Measurements from ENCODE around the gene LTBP1.
"Not testable (repeated sequence)": the region's sequence is repeated elsewhere in the genome, so short reads cannot be mapped to it uniquely, and the experiment has no call there.

Gene LTBP1

DNA sequence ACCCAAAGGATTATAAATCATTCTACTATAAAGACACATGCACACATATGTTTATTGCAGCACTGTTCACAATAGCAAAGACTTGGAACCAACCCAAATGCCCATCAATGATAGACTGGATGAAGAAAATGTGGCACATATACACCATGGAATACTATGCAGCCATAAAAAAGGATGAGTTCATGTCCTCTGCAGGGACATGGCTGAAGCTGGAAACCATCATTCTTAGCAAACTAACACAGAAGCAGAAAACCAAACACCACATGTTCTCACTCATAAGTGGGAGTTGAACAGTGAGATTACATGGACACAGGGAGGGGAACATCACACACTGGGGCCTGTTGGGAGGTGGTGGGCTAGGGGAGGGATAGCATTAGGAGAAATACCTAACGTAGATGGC is 288.8 kb downstream of the LTBP1 start:
- DNase-seq, result not testable (repeated sequence)

DNA sequence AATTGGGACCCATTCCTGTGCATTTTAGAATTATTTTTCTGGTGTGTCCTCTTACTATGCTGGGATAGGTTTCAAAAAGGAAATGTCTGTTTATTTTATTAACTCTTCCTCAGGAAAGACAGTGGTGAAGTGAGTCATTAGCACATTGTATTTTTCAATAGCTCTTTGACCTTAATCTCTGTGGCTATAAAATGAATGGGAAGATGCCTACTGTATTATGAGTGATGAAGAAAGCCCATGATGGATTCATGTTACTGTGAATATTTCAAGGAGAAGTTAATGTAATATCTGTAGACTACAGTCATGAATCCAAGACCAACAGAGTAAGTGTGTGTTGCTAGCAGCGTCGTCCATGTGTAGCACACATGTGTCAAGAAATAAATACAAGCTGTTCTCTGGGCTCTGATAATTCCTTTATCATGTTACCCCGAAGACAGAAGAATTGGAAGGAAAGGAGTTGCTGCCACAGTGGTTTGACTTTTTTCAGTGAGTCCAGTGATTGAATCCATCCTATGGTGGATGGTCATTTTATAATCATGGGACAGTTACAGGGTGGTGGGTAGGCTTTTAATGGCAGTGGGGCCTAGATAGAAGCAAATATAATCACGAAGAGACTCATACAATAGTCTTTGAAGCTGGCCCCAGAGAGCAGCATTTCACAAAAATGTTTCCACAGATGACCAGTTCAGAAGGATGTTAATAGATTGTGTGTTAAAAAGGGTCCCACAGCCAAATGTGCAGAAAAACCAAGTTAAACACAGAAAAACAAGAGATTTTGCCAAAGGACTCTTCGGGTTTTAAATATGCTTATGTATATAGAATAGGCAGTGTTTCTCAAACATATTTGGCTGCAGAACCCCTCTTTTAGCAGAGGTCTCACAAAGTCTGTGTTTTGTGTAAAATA is 290.0 kb downstream of the LTBP1 start:
- no peak for DNase-seq

DNA sequence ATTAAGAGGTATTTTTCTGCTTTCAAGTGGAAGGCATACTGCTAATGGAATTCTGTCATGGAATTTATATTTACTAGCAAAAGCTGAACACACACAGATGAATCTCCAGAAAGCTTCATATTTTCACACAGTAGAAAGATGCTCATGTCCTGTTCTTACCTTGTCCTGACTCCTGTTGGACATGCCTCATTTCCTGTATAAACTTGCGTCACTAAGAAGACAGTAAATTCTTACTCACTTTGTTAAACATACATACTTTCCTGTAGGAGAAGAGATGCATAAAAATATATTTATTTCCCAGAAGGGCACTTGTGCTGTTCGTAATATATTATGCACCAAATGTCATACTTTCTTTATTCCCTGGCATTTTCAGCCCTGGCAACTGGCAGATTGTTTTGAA is 291.4 kb downstream of the LTBP1 start:
- DNase-seq, result no peak

DNA sequence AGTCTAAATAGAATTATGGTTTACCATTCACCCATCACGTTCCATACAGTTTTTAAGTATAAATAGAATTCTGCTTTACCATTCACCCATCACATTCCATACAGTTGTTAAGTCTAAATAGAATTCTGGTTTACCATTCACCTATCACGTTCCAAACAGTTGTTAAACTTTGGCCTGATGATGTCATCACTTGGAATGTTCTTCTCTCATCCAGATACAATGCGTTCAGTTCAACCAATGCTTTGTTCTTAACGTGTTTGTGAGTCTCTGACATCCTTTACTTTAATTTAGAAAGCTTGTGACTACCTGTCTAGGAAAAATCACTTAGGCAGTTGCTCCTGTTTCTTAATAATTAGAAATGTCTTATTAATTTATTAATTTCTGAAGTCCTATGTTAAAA is 293.4 kb downstream of the LTBP1 start:
- no peak for DNase-seq

DNA sequence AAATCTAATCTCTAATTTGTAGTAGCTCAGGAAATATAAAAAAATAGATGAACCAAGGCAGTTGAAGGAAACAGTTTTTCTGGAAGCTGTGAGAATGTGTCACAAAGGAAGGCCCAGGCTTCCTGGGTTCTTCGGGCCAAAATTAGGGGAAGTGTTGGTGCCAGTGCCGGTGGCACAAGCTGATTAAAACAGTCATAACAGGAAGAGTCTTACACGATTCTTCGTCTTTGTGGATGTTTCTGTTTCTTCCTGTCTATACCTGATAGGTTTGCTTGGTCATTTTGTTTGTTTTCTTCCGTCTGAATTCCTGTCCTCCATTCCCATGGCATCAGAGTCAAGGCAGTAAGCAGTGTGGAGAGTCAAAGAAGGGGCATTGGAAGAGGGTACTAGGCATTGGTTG is 294.3 kb downstream of the LTBP1 start:
- DNase-seq, result no peak

DNA sequence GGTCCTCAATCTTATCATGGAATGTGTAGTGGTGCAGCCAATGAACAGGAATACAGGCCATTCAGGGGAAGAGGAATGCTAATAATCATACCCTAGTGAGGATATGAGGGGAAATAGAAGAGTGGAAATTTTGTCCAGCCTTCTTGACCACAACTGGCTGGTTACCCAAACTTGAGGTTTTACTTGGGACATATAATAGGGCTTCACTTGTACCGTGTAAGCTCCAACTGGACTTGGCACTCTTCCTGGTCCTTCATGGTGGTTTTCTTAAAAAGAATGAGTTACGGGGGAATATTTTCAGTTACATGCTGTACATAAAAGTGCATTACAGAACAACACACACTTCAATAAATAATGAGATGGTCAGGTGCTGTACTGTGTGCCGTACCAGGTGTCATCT is 294.8 kb downstream of the LTBP1 start:
- no peak for DNase-seq

DNA sequence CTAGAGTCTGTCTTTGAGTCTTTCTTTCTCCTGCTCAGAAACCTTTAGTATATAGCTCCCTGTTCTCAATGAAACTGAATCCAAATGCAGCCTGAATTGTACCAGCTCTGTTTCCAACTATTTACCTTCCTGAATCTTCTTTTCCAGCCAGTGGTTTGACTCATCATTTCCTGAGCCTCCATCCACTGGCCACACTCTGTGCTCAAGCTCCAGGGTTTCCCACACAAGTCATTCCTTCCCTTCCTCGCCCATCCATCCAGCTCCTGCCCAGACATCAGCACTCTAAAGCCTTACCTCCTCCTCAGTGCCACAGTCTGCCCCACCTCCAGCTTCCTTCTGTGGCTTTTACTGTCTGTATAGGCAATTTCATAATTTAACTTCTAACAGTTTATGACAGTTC is 296.1 kb downstream of the LTBP1 start:
- no peak for DNase-seq

DNA sequence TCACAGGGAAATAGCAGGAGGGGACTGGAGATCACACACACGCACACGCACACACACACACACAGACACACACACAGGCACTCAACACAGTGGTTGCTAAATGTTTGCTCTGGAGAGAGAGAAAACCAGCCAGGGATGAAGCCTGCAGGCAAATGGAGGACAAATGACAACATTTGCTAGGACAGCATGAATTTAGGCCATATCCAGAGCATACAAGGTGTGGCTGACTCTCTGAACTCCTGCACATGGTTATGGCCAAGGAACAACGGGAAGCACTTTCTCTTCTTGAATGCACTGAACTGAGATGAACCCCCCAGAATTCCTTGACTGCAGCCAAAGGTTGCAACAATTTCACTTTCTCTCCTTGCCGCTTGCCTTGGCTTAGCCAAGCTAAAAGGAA is 299.7 kb downstream of the LTBP1 start:
- no peak for DNase-seq

DNA sequence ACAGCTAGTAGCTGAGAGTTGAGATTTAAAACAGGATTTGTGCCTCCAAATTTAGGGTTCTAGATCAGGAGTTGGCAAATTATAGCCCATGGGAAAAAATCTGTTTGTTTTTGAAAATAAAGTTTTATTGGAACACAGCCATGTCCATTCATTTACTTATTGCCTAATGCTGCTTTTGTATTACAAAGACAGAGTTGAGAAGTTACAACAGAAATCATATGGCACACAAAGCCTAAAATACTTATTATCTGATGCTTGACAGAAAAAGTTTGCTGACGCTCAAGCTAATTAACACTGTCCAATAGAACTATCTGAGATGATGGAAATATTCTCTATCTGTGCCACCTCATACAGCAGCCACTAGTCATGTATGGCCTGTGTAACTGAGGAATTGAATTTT is 300.6 kb downstream of the LTBP1 start:
- DNase-seq, result no peak

DNA sequence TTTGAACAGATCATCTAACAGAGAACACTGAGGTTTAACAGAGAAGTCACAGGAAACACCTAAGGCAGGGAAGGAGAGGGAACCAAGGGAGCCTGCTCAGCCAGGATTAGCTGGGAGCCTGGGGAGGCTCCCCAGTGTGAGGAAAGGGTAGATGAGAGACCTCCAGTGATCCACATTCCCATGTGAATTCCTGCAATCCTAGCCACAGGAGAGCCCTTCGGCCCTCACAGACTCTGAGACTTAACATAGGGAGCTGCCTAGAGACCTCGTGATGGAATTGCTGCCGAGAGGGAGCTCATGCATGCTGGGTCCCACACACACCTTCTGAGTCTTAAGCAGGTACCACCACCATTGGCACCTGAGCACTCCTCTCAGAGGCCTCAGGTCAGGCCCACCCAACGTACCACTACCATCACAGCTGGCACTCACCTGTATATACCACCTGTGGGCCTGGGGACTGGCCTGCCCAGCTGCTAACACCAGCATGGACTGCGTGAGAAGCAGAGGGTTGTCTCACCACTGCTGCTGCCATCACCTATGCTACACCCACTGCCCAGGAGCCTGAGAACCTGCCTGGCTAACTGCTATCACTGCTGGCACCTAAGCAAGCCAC is 303.8 kb downstream of the LTBP1 start:
- no peak for DNase-seq

DNA sequence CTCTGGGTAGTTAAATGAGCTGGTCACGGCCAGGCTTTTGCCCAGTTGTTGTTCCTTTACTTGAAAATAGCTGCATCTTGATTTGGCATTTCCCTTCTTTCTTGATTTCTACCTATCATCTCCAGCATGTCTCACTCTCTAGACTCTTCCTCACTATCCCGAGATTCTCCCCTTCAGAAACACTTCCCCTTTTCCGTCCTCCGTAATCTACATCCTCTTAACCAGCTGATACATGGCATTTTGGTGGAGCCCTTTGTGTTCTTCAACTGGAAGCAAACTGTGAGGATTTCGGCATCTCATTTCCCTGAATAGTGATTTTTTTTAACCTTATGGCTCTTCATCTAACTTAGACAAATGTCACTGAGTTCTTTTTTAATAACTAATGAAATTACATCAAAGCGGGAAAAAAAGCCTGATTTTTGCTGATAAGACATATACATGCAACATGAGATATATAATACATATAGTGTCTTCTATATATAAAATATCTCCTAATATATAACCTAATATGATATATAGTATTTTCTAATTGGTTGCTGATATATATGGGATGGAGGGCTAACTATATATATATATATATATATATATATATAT is 309.5 kb downstream of the LTBP1 start:
- DNase-seq, result no peak

DNA sequence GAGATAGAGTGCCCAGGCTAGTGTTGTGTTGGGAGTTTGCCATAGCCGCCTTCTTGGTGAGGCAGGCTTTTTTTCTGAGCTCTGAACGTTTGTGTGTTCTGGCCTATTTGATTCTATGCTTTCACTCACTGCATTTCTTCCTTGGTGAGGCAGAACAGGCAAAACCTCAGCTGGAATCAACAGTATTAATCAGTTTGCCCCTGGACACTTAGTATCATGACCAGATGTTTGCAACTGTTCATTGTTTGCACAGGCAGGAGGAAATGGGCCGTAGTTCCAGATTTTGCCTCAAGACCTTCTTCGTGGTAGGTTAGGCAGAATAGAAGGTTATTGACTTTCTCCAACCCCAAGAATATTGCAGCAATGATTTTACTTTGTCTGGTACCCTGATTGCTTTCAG is 311.6 kb downstream of the LTBP1 start:
- DNase-seq, result no peak

DNA sequence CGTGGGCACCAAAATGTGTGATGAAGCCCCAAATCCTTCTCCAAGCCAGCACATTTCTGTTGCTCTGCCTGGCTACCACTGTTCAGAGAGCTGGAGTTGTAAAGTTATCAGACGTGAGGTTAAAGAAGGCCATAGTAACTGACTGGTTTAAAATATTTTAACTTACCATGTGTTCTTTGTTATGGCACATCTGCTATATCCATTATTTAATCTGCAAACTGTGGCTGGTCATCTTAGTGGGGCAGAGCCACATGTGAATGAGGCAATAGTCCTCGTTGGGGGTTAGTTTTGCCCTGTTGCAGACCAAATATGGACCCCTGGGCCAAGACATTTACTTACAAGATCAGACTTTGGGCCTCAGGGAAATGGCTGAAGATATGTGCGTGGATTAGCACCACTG is 315.3 kb downstream of the LTBP1 start:
- no peak for DNase-seq

DNA sequence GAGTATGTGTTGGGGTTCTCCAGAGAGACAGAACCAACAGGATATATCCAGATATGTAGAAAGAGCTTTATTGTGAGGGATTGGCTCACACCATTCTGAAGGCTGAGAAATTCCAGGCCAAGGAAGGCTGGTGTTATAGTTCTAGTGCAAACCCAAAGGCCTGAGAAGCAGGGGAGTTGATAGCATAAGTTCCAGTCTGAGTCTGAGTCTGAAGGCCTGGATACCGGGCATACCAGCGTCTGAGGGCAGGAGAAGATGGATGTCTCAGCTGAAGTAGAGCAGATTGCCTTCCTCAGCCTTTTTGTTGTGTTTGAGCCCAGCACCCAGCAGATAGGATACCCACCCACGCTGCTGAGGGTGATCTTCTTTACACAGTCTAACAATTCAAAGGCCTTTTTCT is 318.0 kb downstream of the LTBP1 start:
- DNase-seq, result no peak

DNA sequence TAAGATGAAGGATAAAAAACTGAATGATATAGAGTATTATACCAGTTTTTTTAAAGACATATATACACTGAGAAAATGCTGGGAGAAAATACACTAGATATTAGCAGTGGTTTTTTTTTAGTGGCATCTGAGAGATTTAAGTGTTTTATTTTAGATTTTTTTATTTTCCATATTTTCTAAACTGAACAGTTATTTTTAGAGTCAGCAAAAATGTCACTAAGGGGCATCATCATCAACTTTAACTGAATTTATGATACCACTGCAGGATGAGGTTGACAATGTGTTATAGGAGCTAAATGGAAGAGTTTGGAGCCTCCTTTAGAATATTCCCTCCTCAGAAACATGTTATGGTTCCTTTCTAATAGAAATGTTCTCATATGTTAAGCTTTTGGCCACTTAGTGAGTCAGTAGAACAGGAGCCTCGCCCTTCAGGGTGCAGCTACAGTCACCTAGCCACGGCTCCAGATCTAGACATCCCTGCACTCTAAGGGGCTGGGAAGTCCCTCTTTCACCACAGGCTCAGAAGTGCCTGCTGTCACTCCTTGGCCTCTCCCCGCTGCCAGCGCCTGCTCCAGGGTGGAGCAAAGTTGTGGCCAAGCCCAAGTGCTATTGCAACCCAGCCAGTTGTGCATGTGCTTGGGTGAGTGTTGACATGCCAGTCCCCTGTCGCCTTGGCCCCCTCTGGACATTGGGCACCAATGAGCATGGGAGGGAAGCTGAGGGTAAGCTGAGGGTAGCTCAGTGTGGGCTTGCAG is 319.0 kb downstream of the LTBP1 start:
- DNase-seq, result no peak

DNA sequence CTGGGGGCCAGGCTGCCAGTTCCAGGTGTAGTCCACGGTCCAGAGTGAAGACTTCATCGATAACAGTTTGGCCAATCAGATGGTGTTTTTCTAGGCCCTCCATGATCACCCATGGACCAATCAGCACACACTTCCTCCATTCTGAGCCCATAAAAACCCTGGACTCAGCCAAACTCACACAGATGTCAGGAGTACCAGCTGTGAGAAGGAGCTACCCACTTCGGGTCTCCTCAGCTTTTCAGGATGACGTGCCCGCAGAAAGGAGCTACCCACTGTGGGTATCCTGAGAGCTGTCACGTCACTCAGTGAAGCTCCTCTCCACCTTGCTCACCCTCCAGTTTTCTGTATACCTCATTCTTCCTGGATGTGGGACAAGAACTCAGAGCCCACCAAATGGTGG is 319.7 kb downstream of the LTBP1 start:
- no peak for DNase-seq

DNA sequence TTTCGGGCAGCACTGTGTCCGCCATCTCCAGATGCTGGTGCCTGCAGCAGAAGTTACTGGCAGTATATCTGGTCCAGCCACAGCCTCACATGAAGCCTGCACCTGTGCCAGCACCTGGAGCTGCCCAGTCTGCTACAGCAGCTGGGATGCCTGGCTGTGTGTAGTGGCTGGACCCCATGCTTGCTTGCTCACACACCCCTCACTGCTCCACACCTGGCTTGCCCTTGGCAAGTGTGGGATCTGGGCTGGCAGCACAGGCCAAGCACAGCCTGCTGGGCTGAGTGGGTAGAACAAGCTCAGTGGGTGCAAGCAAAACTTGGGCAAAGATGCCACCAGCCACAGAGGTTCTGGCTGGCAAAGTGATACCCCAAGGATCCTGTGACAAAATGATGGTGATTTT is 320.3 kb downstream of the LTBP1 start:
- DNase-seq, result no peak

DNA sequence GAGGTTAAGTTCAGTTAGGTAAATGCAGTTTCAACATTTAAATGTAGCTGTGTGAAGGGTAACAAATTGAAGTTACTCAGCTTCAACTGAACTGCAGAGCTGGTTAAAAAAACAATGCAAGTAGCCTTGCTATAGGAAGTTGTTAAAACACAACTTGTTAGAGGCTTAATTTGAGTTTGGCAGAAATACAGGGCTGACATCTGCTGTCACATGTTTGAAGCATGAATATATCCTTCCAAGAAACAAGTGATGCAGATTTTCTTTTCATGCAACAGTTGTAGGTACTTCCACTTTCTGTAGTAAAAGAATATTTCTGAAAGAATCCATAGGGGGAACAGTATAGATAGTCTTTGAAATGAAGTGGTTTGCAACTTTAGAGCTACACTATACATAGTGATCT is 321.0 kb downstream of the LTBP1 start:
- DNase-seq, result no peak

DNA sequence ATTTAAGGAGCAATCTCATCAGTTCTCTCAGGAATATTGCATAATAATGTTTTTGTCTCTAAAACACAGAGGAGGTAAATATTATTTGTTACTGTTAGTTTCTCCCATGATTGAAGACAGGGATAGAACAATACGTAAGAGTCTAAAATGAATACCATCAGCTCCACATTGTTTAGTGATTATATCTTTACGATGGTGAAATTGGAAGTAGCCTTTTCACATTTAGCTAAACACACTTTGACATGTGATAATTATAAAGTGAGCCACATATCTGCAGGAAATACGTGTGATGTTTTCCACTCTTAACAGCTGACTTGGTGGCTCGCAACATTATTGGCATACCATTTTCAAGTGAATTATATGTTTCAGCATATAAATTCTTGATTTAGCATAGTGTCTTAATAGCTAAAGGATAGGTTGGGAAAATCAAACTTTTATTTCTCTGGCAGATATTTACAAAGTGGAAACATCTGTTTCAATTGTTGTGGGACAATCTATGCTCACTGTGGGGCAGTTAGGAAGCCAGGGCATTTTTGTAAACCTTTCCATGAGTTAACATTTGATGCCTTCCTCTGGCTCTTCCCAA is 321.6 kb downstream of the LTBP1 start:
- no peak for DNase-seq

DNA sequence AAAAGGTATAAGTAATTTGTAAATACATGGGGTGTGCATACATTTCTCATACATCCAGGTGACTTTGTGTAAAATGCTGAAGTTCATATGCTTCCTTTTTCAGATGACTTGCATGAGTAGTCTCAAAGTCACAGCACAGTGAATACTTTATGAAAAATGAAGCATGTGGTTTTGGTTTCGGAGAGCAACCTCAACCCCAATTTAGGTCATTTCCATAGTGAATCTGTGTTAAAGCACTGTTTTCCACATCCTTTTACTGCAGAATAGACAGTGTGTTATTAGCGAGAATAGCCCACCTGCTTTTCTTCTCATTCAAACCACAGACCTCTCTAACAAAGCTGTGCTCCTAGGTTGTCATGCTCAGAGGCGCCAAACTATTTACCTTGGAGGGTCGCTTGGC is 325.2 kb downstream of the LTBP1 start:
- peak; percentile 15 for DNase-seq

DNA sequence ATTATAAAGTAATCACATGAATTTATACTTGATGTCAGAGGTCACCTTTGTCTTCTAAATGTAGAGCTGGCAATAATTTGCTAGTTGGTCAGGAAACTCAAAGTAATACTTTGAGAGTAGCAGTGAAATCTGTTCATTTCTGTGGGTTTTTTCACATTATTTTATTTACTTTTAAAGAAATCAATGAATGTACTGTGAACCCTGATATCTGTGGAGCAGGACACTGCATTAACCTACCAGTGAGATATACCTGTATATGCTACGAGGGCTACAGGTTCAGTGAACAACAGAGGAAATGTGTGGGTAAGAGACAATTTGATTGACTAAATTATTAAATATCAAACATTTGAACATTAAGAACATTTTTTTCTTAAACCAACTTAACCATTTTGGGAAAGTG is 326.7 kb downstream of the LTBP1 start:
- no peak for DNase-seq

DNA sequence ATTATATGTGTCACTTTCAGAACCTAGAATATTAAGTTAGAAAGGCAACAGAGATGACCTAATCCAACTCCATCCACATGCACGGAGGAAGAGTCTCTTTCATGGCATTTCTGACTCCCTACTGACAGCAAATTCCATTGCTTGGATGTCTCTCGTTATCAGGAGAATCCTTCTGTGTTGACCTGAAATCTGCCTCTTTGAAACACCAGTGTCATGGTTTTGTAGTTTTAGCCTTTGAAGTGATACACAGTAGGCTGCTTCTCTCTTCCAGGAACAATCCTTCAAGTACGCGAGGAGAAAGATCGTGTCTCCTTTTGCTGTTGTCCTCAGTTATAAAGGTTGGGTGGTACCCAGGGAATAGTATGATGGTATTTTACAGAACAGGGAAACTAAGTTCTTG is 327.8 kb downstream of the LTBP1 start:
- DNase-seq, result no peak

All from central memory CD4-positive, alpha-beta T cell (primary cell).